ENCODE data around the gene UBE3D. TPM values are rescaled to one million over a fixed set of nuclear protein-coding genes. Genes with fewer than 3 reads are reported as not detected.

Gene UBE3D, protein sequence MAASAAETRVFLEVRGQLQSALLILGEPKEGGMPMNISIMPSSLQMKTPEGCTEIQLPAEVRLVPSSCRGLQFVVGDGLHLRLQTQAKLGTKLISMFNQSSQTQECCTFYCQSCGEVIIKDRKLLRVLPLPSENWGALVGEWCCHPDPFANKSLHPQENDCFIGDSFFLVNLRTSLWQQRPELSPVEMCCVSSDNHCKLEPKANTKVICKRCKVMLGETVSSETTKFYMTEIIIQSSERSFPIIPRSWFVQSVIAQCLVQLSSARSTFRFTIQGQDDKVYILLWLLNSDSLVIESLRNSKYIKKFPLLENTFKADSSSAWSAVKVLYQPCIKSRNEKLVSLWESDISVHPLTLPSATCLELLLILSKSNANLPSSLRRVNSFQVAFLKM
- total RNA-seq (10 to 100 TPM in 3 of 7 donors, 1 to 10 TPM in 4; 6.1 to 20.6 (median 8.8) TPM), polyA plus RNA-seq (1 to 10 TPM; 3.8 to 5.8 (median 5.1) TPM)
- long read RNA-seq, donor 1, partial matches to known transcripts: 0 of 2 reads
- long read RNA-seq, donor 1, other reads (novel, unspliced or antisense): 0 of 2 reads
- long read RNA-seq, donor 2: 0 reads

GRCh38 chr6:83065511-83066192 is at the start of gene UBE3D:
Gene UBE3D, minus strand, starts transcription at chr6:83065841. Its CDS starts 123 bp downstream, at chr6:83065718.
- intact Hi-C loops (cut with DNase I; ENCODE audit: low total_unique reads): loop anchor here (10.0 kb wide), 1 partner anchor 449 kb away; the partner anchor contains the start of gene PRSS35
- Histone ChIP-seq H3K27me3 (replicated peaks in 1 of 7) (no peaks in the 10 kb centered on the region), H3K4me3 (peak within 1 kb of the TSS; percentile 54 to 92 (median 70)), H3K27ac (peak within 1 kb of the TSS; percentile 14 to 79 (median 70)), H3K36me3 (no peaks in the 10 kb centered on the region), H3K9me3 (no peaks in the 10 kb centered on the region), H3K4me1 (peaks cover 3 to 68% (median 52%) of the 10 kb centered on the region in 6 donors)
- DNase-seq: peak; percentile 98
- 3% methylated on average over 25 to 48 of the region's 48 CpGs for WGBS, 5 donors
- peak in 1 of 3 donors; percentile 23 for TF ChIP-seq POLR2A (IDR thresholded peaks at IDR 0.05)
- TF ChIP-seq, protein P1, sequence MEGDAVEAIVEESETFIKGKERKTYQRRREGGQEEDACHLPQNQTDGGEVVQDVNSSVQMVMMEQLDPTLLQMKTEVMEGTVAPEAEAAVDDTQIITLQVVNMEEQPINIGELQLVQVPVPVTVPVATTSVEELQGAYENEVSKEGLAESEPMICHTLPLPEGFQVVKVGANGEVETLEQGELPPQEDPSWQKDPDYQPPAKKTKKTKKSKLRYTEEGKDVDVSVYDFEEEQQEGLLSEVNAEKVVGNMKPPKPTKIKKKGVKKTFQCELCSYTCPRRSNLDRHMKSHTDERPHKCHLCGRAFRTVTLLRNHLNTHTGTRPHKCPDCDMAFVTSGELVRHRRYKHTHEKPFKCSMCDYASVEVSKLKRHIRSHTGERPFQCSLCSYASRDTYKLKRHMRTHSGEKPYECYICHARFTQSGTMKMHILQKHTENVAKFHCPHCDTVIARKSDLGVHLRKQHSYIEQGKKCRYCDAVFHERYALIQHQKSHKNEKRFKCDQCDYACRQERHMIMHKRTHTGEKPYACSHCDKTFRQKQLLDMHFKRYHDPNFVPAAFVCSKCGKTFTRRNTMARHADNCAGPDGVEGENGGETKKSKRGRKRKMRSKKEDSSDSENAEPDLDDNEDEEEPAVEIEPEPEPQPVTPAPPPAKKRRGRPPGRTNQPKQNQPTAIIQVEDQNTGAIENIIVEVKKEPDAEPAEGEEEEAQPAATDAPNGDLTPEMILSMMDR (IDR thresholded peaks at IDR 0.05 in 8 of 11, conservative IDR thresholded peaks at IDR 0.05 in 3 of 11): peak; percentile 94 to 100 (median 99)
- TF ChIP-seq POLR2AphosphoS5 (IDR thresholded peaks at IDR 0.05): peak; percentile 78 to 89 (median 87)

DNA sequence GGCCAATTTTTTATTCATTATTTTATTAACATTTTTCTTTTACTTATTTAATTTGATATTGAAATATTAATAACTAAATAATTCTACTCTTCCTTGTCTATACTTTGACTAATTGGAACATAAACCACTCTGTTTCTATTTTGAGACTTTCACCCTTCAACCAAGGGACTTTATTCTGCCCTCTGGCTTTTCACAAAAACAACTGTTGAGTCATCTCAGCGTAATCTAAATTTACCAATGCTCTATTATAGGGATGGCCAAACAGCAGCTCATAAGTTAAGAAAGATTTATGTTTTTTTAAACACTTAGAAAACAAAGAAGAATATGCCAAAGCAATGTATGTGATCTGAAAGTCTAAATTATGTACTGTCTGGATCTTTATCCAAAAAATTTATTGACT is 48.5 kb upstream of the UBE3D start:
- no peak overlapping the region for H3K27ac ChIP-seq
- H3K9me3 ChIP-seq: no peaks in the 10 kb centered on the region
- no peak overlapping the region for H3K4me3 ChIP-seq
- no peak for DNase-seq
- no peaks in the 10 kb centered on the region for H3K27me3 ChIP-seq (replicated peaks in 1 of 7)
- intact Hi-C loops (cut with DNase I; ENCODE audit: low total_unique reads): no loop called here
- no peaks in the 10 kb centered on the region for H3K4me1 ChIP-seq
- 88 to 94% (median 91%) methylated on average over 1 of the region's 1 CpG for WGBS, 5 donors
- TF ChIP-seq POLR2A (IDR thresholded peaks at IDR 0.05): no peak
- no peak for TF ChIP-seq POLR2AphosphoS5 (IDR thresholded peaks at IDR 0.05)
- TF ChIP-seq, protein P1 (IDR thresholded peaks at IDR 0.05 in 8 of 11, conservative IDR thresholded peaks at IDR 0.05 in 3 of 11): no peak
- peaks cover 0 to 70% (median 14%) of the 10 kb centered on the region in 6 donors for H3K36me3 ChIP-seq

GRCh38 chr6:83113258-83113657 is 47.6 kb upstream of the UBE3D start:
- no peak for TF ChIP-seq POLR2AphosphoS5 (IDR thresholded peaks at IDR 0.05)
- TF ChIP-seq, protein P1 (IDR thresholded peaks at IDR 0.05 in 8 of 11, conservative IDR thresholded peaks at IDR 0.05 in 3 of 11): no peak
- TF ChIP-seq POLR2A (IDR thresholded peaks at IDR 0.05): no peak
- intact Hi-C loops (cut with DNase I; ENCODE audit: low total_unique reads): no loop called here

More at GRCh38 chr6:83113258-83113657, 47.6 kb upstream of the UBE3D start:
- Histone ChIP-seq H3K9me3 (no peaks in the 10 kb centered on the region), H3K4me1 (no peaks in the 10 kb centered on the region), H3K4me3 (no peak overlapping the region), H3K27ac (no peak overlapping the region), H3K36me3 (peaks cover 0 to 71% (median 18%) of the 10 kb centered on the region in 6 donors), H3K27me3 (replicated peaks in 1 of 7) (no peaks in the 10 kb centered on the region)
- DNase-seq: no peak
- 73 to 88% (median 86%) methylated on average over 4 of the region's 4 CpGs for WGBS, 5 donors
